ENCODE data around the gene TMEM236.

Gene TMEM236

GRCh38 chr10:17784688-17785087 lies 32.7 kb downstream of the TMEM236 start:
- Histone ChIP-seq H3K27me3 (no peaks in the 10 kb centered on the region), H3K4me1 (peaks cover 16% of the 10 kb centered on the region), H3K9ac (no peak overlapping the region), H3K4me2 (0 out of 2 replicates have a peak overlapping the region, but pooled peaks have one; percentile 12), H3K36me3 (no peaks in the 10 kb centered on the region), H3K27ac (no peak overlapping the region), H4K20me1 (no peaks in the 10 kb centered on the region), H3K9me3 (no peaks in the 10 kb centered on the region), H3K4me3 (no peak overlapping the region)
- TF ChIP-seq Cebpa-rat (IDR thresholded peaks at IDR 0.05), result no peak

GRCh38 chr10:17785276-17785930 lies 33.4 kb downstream of the TMEM236 start:
- Histone ChIP-seq H3K9ac (no peak overlapping the region), H3K27ac (no peak overlapping the region), H3K9me3 (no peaks in the 10 kb centered on the region), H3K27me3 (no peaks in the 10 kb centered on the region), H3K36me3 (no peaks in the 10 kb centered on the region), H3K4me1 (peaks cover 16% of the 10 kb centered on the region), H3K4me2 (0 out of 2 replicates have a peak overlapping the region, but pooled peaks have one; percentile 12), H3K4me3 (no peak overlapping the region), H4K20me1 (no peaks in the 10 kb centered on the region)
- no peak for TF ChIP-seq Cebpa-rat (IDR thresholded peaks at IDR 0.05)

DNA sequence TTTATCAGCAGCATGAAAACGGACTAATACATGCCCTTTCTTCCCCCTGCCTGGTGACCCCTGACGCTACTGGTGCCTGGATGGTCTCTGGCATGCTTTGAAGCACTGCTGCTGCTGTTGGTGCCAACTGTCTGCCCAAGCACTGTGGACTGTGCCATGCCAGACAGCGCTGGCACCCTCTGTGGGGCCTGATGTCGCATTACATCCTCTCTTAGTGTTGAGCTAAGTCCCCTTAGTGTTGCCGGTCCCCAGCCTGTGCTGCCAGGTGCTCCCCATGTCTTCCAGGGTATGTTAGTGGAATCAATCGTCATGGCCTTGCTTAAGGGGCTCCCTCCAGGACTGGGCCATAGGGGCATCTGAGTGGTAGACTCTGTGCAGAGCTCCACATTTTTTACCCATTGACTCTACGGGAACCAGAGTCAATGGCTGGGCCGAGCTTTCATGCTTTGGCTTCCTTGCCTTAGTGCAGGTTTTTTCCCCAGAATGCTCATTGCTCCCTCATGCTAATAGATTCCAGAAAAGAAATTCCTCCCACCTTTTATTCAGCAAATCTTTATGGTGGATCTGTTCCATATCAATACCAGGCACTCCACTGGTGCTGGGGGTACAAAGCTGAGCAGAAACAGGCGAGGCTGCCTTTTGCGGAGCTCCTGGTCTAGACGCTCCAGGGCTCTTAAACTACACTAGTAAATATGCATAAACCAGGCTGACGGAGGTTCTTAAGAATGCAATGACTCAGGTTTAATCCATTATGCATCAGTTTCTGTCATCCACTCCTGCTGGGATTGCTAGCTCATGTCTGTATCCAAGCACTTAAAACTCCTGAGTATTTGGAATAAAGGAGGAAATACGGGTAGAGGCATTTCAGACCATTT lies 35.3 kb downstream of the TMEM236 start:
- H4K20me1 ChIP-seq, result no peaks in the 10 kb centered on the region
- H3K9ac ChIP-seq, result no peak overlapping the region
- H3K36me3 ChIP-seq, result no peaks in the 10 kb centered on the region
- H3K27ac ChIP-seq, result no peak overlapping the region
- H3K4me3 ChIP-seq, result no peak overlapping the region
- peaks cover 16% of the 10 kb centered on the region for H3K4me1 ChIP-seq
- no peaks in the 10 kb centered on the region for H3K27me3 ChIP-seq
- TF ChIP-seq Cebpa-rat (IDR thresholded peaks at IDR 0.05), result no peak
- no peaks in the 10 kb centered on the region for H3K9me3 ChIP-seq
- no peak overlapping the region for H3K4me2 ChIP-seq

DNA sequence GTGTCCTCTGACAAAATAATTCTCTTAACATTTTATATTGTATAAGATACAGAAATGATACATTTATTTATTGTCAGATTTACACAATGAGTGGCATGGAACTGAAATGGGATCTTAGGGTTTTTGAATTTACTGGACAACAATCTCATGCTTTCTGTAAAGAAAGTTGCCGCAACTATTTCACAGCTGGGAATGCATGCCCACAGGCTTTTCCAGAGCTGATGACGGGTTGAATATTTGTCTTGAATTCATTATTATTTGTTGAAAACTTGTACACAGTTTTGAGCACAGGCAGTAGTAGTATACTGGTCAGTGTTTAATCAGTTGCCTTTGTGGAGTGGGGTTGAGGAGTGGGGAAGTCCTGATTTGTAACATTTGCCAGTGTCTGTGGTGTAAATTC lies 36.6 kb downstream of the TMEM236 start:
- Histone ChIP-seq H3K4me2 (no peak overlapping the region), H3K9ac (no peak overlapping the region), H4K20me1 (no peaks in the 10 kb centered on the region), H3K27me3 (no peaks in the 10 kb centered on the region), H3K4me3 (no peak overlapping the region), H3K27ac (no peak overlapping the region), H3K9me3 (no peaks in the 10 kb centered on the region), H3K4me1 (peaks cover 14% of the 10 kb centered on the region), H3K36me3 (no peaks in the 10 kb centered on the region)
- no peak for TF ChIP-seq Cebpa-rat (IDR thresholded peaks at IDR 0.05)

- no peaks in the 10 kb centered on the region for H3K36me3 ChIP-seq
- H3K4me3 ChIP-seq, result no peak overlapping the region
- no peak for TF ChIP-seq Cebpa-rat (IDR thresholded peaks at IDR 0.05)
- peaks cover 11% of the 10 kb centered on the region for H3K4me1 ChIP-seq
- H3K27ac ChIP-seq, result no peak overlapping the region
- no peaks in the 10 kb centered on the region for H3K9me3 ChIP-seq
- H3K4me2 ChIP-seq, result no peak overlapping the region
- no peak overlapping the region for H3K9ac ChIP-seq
- no peaks in the 10 kb centered on the region for H4K20me1 ChIP-seq
- H3K27me3 ChIP-seq, result no peaks in the 10 kb centered on the region
These were observed 37.4 kb downstream of the TMEM236 start for GRCh38 chr10:17789396-17789795.

DNA sequence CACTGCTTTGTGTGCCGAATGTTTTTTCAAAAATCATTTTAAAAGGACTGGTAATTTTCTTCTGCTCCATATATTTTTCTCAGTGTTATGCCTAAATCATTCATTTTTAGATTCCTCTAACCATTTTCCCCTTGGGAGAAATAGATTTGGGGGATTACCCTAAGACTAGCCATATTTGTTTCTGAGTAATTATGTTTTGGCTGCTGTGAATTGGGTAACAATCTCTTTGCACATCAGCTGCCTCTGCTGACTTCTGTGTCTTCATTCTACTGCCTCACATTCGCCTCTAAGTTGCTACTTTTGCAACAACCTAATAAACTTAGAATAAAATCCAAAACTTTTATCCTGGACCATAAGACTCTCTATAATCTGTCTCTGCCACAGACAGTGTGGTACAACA lies 38.6 kb downstream of the TMEM236 start:
- Histone ChIP-seq H3K4me1 (no peaks in the 10 kb centered on the region; the same call in 1 of the 2 replicates), H3K4me3 (no peak overlapping the region), H3K4me2 (no peak overlapping the region), H3K9me3 (no peaks in the 10 kb centered on the region), H3K27me3 (no peaks in the 10 kb centered on the region), H3K36me3 (no peaks in the 10 kb centered on the region), H3K27ac (no peak overlapping the region), H3K9ac (no peak overlapping the region), H4K20me1 (no peaks in the 10 kb centered on the region)
- TF ChIP-seq Cebpa-rat (IDR thresholded peaks at IDR 0.05), result no peak

GRCh38 chr10:17792991-17793390 lies 41.0 kb downstream of the TMEM236 start:
- no peak for TF ChIP-seq Cebpa-rat (IDR thresholded peaks at IDR 0.05)
- Histone ChIP-seq H4K20me1 (no peaks in the 10 kb centered on the region), H3K27me3 (no peaks in the 10 kb centered on the region), H3K4me3 (no peak overlapping the region), H3K9me3 (0 out of 2 replicates have a peak, but pooled peaks cover 4% of the 10 kb centered on the region), H3K4me1 (no peaks in the 10 kb centered on the region), H3K36me3 (no peaks in the 10 kb centered on the region), H3K9ac (no peak overlapping the region), H3K4me2 (no peak overlapping the region), H3K27ac (no peak overlapping the region)

DNA sequence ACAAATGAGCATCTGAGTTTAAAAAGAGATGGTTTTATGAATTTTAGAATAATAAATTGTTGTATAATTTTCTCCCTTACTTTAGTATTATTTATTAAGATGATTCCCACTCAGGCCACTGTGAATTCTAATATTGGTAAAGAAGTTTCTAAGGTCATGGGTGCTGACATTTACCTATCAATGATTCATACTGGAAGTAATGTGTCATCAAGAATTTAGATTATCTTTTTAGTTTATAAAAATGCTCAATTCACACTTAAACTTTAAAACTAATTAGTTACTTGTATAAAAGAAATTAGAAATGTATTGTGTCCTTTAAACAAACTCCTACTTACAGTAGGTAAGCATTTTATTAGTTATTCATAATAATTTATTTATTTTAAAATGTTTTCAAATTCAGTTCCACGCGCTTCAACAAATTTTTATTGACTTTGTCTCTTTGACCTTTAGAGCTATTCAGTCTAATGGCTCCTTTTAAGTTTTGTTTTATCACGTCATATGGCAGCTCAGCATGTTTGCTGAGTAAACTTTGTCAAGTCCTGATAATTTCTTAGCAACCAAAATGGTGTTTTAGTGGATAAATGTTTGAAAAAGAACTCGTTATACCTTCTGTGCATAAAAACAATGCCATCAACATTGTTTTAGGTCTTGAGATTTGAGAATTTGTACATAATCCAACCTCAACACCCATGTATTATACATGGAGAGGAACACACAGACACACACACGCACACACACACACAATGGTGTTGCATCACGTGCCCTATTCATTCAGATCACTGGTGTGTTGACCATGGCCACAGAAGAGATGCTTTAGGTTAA lies 42.0 kb downstream of the TMEM236 start:
- Histone ChIP-seq H4K20me1 (no peaks in the 10 kb centered on the region), H3K9me3 (0 out of 2 replicates have a peak, but pooled peaks cover 4% of the 10 kb centered on the region), H3K36me3 (no peaks in the 10 kb centered on the region), H3K9ac (no peak overlapping the region), H3K4me2 (no peak overlapping the region), H3K27me3 (no peaks in the 10 kb centered on the region), H3K4me3 (no peak overlapping the region), H3K27ac (no peak overlapping the region), H3K4me1 (no peaks in the 10 kb centered on the region)
- no peak for TF ChIP-seq Cebpa-rat (IDR thresholded peaks at IDR 0.05)

DNA sequence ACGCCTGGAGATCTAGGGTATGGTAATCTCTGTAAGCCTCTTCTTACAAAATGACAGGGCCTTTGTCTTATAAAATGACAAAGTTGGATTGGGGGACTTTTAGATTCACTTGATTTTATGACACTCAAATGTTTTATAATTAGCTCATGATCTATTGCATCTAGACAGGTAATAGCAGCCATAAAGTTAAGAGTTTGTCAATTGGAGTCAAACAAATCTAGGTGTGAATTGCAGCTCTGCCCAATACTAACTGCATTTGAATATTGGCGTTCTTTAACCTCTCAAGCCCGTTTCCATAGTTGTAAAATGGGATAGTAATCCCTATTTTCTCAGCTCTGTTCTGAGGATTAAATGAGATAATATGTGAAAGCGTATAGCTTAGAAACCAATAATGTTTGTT lies 43.1 kb downstream of the TMEM236 start:
- no peak for TF ChIP-seq Cebpa-rat (IDR thresholded peaks at IDR 0.05)
- H3K27me3 ChIP-seq, result no peaks in the 10 kb centered on the region
- H3K9ac ChIP-seq, result no peak overlapping the region
- H3K4me3 ChIP-seq, result no peak overlapping the region
- H3K4me1 ChIP-seq, result no peaks in the 10 kb centered on the region
- H3K4me2 ChIP-seq, result no peak overlapping the region
- H3K27ac ChIP-seq, result no peak overlapping the region
- H3K9me3 ChIP-seq, result 0 out of 2 replicates have a peak, but pooled peaks cover 4% of the 10 kb centered on the region
- no peaks in the 10 kb centered on the region for H3K36me3 ChIP-seq
- H4K20me1 ChIP-seq, result no peaks in the 10 kb centered on the region
